Measurements from ENCODE around the gene GPSM3. TPM values are rescaled to one million over a fixed set of nuclear protein-coding genes. Genes with fewer than 3 reads are reported as not detected.

GPSM3 gene
- total and polyA plus RNA-seq, 2 of the 13 experiments (the other 11 are each of a cell fraction or from before 2014, with no cell fraction given) = 0.18 to 6.2 TPM

DNA sequence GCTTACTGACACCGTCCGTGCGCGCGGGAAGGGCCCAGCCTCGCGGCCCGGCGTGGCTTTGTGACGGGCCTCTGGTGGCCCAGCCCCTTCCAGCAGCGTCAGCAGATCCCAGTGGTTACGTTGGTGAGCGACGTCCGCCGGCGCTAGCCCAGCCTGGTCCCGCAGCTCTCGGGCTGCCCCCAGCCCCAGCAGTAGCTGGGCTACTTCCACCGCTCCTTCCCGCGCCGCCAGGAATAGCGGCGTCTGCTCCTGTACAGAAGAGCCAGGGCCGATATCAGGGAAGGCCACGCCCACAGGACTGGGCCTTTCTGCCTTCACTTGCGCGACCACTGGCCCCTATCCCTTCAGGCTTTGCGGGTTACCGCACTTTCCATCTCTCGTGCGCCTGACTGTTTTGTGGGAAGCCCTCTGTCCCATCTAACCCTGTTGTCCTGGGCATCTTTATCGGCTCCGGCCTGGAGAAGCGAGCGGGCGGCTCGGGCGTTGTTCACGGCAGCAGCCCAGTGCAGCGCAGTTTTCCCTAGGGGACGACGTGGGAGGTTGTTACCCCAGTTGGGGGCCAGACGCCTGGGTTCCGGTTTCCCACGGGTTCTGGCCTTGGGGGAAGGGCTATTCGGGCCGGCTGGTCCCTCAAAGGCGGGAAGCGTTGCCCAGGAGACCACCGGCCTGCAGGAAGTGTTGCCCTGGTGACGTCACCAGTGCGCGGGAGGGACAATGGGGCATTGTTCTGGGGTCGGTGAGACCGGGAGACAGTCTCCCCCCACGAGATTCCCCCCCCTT lies 3.6 kb upstream of the GPSM3 start (continued):
- peak; percentile 38 for TF ChIP-seq IKZF4 (CRISPR knock-in tag; IDR thresholded peaks at IDR 0.05; ENCODE audit: borderline replicate concordance, low read depth, not compliant biosample characterization)
- TF ChIP-seq SIX1 (CRISPR knock-in tag; IDR thresholded peaks at IDR 0.05; ENCODE audit: borderline replicate concordance) = no peak
- TF ChIP-seq, protein P1, sequence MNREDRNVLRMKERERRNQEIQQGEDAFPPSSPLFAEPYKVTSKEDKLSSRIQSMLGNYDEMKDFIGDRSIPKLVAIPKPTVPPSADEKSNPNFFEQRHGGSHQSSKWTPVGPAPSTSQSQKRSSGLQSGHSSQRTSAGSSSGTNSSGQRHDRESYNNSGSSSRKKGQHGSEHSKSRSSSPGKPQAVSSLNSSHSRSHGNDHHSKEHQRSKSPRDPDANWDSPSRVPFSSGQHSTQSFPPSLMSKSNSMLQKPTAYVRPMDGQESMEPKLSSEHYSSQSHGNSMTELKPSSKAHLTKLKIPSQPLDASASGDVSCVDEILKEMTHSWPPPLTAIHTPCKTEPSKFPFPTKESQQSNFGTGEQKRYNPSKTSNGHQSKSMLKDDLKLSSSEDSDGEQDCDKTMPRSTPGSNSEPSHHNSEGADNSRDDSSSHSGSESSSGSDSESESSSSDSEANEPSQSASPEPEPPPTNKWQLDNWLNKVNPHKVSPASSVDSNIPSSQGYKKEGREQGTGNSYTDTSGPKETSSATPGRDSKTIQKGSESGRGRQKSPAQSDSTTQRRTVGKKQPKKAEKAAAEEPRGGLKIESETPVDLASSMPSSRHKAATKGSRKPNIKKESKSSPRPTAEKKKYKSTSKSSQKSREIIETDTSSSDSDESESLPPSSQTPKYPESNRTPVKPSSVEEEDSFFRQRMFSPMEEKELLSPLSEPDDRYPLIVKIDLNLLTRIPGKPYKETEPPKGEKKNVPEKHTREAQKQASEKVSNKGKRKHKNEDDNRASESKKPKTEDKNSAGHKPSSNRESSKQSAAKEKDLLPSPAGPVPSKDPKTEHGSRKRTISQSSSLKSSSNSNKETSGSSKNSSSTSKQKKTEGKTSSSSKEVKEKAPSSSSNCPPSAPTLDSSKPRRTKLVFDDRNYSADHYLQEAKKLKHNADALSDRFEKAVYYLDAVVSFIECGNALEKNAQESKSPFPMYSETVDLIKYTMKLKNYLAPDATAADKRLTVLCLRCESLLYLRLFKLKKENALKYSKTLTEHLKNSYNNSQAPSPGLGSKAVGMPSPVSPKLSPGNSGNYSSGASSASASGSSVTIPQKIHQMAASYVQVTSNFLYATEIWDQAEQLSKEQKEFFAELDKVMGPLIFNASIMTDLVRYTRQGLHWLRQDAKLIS (CRISPR knock-in tag; IDR thresholded peaks at IDR 0.05) = peak; percentile 70; the same call in 1 of the 2 replicates
- TF ChIP-seq, protein P2, sequence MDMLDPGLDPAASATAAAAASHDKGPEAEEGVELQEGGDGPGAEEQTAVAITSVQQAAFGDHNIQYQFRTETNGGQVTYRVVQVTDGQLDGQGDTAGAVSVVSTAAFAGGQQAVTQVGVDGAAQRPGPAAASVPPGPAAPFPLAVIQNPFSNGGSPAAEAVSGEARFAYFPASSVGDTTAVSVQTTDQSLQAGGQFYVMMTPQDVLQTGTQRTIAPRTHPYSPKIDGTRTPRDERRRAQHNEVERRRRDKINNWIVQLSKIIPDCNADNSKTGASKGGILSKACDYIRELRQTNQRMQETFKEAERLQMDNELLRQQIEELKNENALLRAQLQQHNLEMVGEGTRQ (IDR thresholded peaks at IDR 0.05; ENCODE audit: low read depth, low read length) = no peak
- TF ChIP-seq, protein P2 (CRISPR knock-in tag; IDR thresholded peaks at IDR 0.05; ENCODE audit: borderline replicate concordance) = no peak
- TF ChIP-seq NONO (IDR thresholded peaks at IDR 0.05) = no peak
- peak; percentile 93 for TF ChIP-seq NONO (CRISPR knock-in tag; conservative IDR thresholded peaks at IDR 0.05)
- TF ChIP-seq ZNF124 (CRISPR knock-in tag; IDR thresholded peaks at IDR 0.05) = 0 out of 2 replicates have a peak, but pooled peaks have one; percentile 88
- TF ChIP-seq PTBP1 (IDR thresholded peaks at IDR 0.05; ENCODE audit: low read depth, low read length, poor library complexity, severe bottlenecking) = peak; percentile 78
- no peak; the same call in 1 of the 2 replicates for TF ChIP-seq CBFB (CRISPR knock-in tag; IDR thresholded peaks at IDR 0.05)
- no peak for TF ChIP-seq EHMT2 (IDR thresholded peaks at IDR 0.05; ENCODE audit: borderline replicate concordance, low read depth, low read length)
- 0 out of 2 replicates have a peak, but pooled peaks have one; percentile 48 for TF ChIP-seq TP53 (CRISPR knock-in tag; conservative IDR thresholded peaks at IDR 0.05)
- TF ChIP-seq POLR2G (IDR thresholded peaks at IDR 0.05; ENCODE audit: low read depth, low read length) = peak; percentile 84
- TF ChIP-seq TBX3 (IDR thresholded peaks at IDR 0.05; ENCODE audit: borderline replicate concordance) = peak; percentile 34; the same call in 1 of the 2 replicates
- TF ChIP-seq, protein P3, sequence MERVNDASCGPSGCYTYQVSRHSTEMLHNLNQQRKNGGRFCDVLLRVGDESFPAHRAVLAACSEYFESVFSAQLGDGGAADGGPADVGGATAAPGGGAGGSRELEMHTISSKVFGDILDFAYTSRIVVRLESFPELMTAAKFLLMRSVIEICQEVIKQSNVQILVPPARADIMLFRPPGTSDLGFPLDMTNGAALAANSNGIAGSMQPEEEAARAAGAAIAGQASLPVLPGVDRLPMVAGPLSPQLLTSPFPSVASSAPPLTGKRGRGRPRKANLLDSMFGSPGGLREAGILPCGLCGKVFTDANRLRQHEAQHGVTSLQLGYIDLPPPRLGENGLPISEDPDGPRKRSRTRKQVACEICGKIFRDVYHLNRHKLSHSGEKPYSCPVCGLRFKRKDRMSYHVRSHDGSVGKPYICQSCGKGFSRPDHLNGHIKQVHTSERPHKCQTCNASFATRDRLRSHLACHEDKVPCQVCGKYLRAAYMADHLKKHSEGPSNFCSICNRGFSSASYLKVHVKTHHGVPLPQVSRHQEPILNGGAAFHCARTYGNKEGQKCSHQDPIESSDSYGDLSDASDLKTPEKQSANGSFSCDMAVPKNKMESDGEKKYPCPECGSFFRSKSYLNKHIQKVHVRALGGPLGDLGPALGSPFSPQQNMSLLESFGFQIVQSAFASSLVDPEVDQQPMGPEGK (CRISPR knock-in tag; IDR thresholded peaks at IDR 0.05) = peak; percentile 97
- peak; percentile 82 for TF ChIP-seq NR2C2 (CRISPR knock-in tag; IDR thresholded peaks at IDR 0.05; ENCODE audit: borderline replicate concordance)
- TF ChIP-seq, protein P4, sequence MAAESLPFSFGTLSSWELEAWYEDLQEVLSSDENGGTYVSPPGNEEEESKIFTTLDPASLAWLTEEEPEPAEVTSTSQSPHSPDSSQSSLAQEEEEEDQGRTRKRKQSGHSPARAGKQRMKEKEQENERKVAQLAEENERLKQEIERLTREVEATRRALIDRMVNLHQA (CRISPR knock-in tag; IDR thresholded peaks at IDR 0.05) = no peak
- TF ChIP-seq, protein P5, sequence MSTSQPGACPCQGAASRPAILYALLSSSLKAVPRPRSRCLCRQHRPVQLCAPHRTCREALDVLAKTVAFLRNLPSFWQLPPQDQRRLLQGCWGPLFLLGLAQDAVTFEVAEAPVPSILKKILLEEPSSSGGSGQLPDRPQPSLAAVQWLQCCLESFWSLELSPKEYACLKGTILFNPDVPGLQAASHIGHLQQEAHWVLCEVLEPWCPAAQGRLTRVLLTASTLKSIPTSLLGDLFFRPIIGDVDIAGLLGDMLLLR (CRISPR knock-in tag; IDR thresholded peaks at IDR 0.05) = peak; percentile 28; the same call in 1 of the 2 replicates
- no peak for TF ChIP-seq ZNF570 (CRISPR knock-in tag; IDR thresholded peaks at IDR 0.05; ENCODE audit: borderline replicate concordance)
- peak; percentile 59 for TF ChIP-seq SAP130 (CRISPR knock-in tag; IDR thresholded peaks at IDR 0.05; ENCODE audit: low read depth)
